Kidney (tissue), 14 donors: ENCODE results near the gene CCDC201. TPM values are rescaled to one million over a fixed set of nuclear protein-coding genes. Genes with fewer than 3 reads are reported as not detected.

Experiments
- DNase-seq, 5 donors: peaks; one replicate each; pipeline ENCODE4 v3.0.0-alpha.2; 2013 to 2020
- FAIRE-seq: peaks from 2 replicates; lab custom pipeline; 2012; peaks lifted over from hg19 to GRCh38; lab: Jason Lieb, UNC
- H3K27ac ChIP-seq, 2 donors: one replicate each; pipeline ENCODE4 v1.7.0; 2013; ENCODE audit warnings: low read depth in 2 of 2, low read length in 2 of 2, inconsistent platforms in 1 of 2
- H3K27me3 ChIP-seq: one replicate; pipeline ENCODE4 v1.7.1; 2013; ENCODE audit warnings: low read length, inconsistent platforms; ENCODE audit not compliant: control insufficient read depth, insufficient read depth
- H3K36me3 ChIP-seq, 3 donors: one replicate each; pipeline versions ENCODE4 v1.7.0 to v1.7.1; 2013; ENCODE audit warnings: low read length in 3 of 3, control low read depth in 1 of 3, inconsistent platforms in 1 of 3; ENCODE audit not compliant: insufficient read depth in 3 of 3, control insufficient read depth in 2 of 3
- H3K4me1 ChIP-seq, 3 donors: one replicate each; pipeline versions ENCODE4 v1.7.0 to v1.7.1; 2013; ENCODE audit warnings: low read length in 3 of 3, inconsistent platforms in 1 of 3, low read depth in 1 of 3; ENCODE audit not compliant: control insufficient read depth in 2 of 3, insufficient read depth in 2 of 3
- H3K4me3 ChIP-seq, 3 donors: one replicate each; pipeline versions ENCODE4 v1.7.0 to v1.8.1; 2013; ENCODE audit warnings: low read length in 3 of 3, control low read depth in 1 of 3, inconsistent platforms in 1 of 3
- H3K9ac ChIP-seq, 3 donors: one replicate each; pipeline versions ENCODE4 v1.7.0 to v1.7.1; 2013; ENCODE audit warnings: low read length in 3 of 3, control low read depth in 1 of 3, inconsistent platforms in 1 of 3
- H3K9me3 ChIP-seq, 3 donors: one replicate each; pipeline versions ENCODE4 v1.7.0 to v1.7.1; 2013; ENCODE audit warnings: low read length in 3 of 3, control low read depth in 1 of 3, inconsistent platforms in 1 of 3; ENCODE audit not compliant: control insufficient read depth in 2 of 3, insufficient read depth in 1 of 3
- CTCF ChIP-seq: IDR thresholded peaks from 3 replicates; pipeline ENCODE4 v1.5.1; 2012; ENCODE audit warnings: mild to moderate bottlenecking, moderate library complexity, borderline replicate concordance; ENCODE audit not compliant: insufficient read depth; ENCODE audit errors: extremely low read depth
- intact Hi-C: fragments of 100-400 bp; cut with DNase I; formaldehyde crosslinking; loops from one replicate; pipeline ENCODE4 v1.11.1; 2022
- polyA plus RNA-seq: library from polyadenylated mRNA; stranded (reverse); fragments of 350-450 nt; fragmentation: Illumina TruSeq; extraction: RNeasy Lipid Tissue Mini Kit (QIAGEN cat#74804); gene quantifications from one replicate; pipeline ENCODE4 v1.2.3, GENCODE V29; 2014; ENCODE audit warnings: low read depth, low replicate concordance; ENCODE audit not compliant: insufficient read depth
- total RNA-seq: library from RNA; stranded (reverse); fragmentation: NEBNext Ultra II Directional; extraction: Animal tissue kit (Norgen Biotek cat#: 25700); gene quantifications from one replicate; pipeline ENCODE4 v1.2.1, GENCODE V29; 2021
- donor health status: control.
- donor health status: control.
- donor health status: control.
- donor health status: control.
- donor health status: control.
- donor health status: DM: yes; HTN: yes; CAD: no.
- donor health status: Normal renal cell carcinoma (clear cell type).

The CCDC201 gene
- total and polyA plus RNA-seq, 2 donors from 2014 or later, result not detected

- FAIRE-seq (no peak), DNase-seq (no peak)
- no peak overlapping the region for H3K9ac ChIP-seq
- no peak overlapping the region for H3K27ac ChIP-seq
- intact Hi-C loops, result no loop called here
- H3K9me3 ChIP-seq, result no peaks in the 10 kb centered on the region
- no peak overlapping the region for H3K4me3 ChIP-seq
- no peaks in the 10 kb centered on the region for H3K36me3 ChIP-seq
- H3K4me1 ChIP-seq, result no peaks in the 10 kb centered on the region
- H3K27me3 ChIP-seq, result no peaks in the 10 kb centered on the region
- TF ChIP-seq CTCF, result no peak
Observed at GRCh38 chr7:45901566-45901965, 28.7 kb upstream of the CCDC201 start.

GRCh38 chr7:45898222-45898621 is 25.3 kb upstream of the CCDC201 start:
- no peak overlapping the region for H3K27ac ChIP-seq
- H3K9ac ChIP-seq, result no peak overlapping the region
- no peak for TF ChIP-seq CTCF
- intact Hi-C loops, result no loop called here
- DNase-seq, result no peak
- no peaks in the 10 kb centered on the region for H3K4me1 ChIP-seq
- H3K4me3 ChIP-seq, result no peak overlapping the region
- H3K36me3 ChIP-seq, result no peaks in the 10 kb centered on the region
- no peaks in the 10 kb centered on the region for H3K27me3 ChIP-seq
- no peaks in the 10 kb centered on the region for H3K9me3 ChIP-seq
- no peak for FAIRE-seq

DNA sequence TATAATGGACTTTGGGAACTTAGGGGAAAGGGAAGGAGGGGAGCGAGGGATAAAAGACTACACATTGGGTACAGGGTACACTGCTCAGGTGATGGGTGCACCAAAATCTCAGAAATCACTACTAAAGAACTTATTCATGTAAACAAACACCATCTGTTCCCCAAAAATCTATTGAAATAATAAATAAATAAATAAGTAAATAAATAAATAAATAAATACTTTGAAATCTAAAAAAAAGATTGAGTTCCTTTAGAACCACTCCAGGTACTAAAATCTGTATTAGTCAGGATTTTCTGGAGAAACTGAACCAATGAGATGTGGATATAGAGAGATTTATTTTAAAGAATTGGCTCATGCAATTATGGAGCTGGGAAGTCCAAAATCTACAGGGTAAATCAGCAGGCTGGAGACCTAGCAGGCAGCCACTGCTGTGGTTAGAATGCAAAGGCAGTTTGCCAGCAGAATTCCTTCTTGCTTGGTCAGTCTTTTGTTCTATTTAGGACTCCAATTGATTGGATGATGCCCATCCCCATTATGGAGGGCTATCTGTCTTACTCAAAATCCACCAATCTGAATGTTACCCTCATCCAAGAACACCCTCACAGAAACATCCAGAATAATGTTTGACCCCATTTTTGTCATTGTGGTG is 24.3 kb upstream of the CCDC201 start:
- no peak for FAIRE-seq
- no peak for TF ChIP-seq CTCF
- H3K27me3 ChIP-seq, result no peaks in the 10 kb centered on the region
- no peaks in the 10 kb centered on the region for H3K9me3 ChIP-seq
- H3K27ac ChIP-seq, result no peak overlapping the region
- H3K4me1 ChIP-seq, result no peaks in the 10 kb centered on the region
- no peak for DNase-seq
- H3K36me3 ChIP-seq, result no peaks in the 10 kb centered on the region
- H3K9ac ChIP-seq, result no peak overlapping the region
- H3K4me3 ChIP-seq, result no peak overlapping the region
- intact Hi-C loops, result no loop called here

DNA sequence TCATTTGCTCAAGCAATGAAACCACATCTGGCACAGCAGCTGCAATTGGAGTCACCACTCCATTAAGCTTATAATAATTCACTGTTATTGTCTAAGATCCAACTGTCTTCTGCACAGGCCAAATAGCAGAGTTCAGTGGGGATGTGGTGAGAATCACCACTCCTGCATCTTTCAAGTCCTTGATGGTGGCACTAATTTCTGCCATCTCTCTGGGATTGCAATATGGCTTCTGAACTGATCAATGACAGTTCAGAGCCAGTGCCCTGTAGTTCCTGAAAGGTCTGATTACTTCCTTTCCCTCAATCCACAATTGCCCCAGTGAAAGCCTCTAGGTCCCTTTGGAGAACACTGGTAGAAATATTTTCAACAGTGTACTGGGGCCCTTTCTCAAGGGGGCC is 21.8 kb upstream of the CCDC201 start:
- no peak for FAIRE-seq
- no peak for TF ChIP-seq CTCF
- no peaks in the 10 kb centered on the region for H3K36me3 ChIP-seq
- H3K4me3 ChIP-seq, result no peak overlapping the region
- H3K4me1 ChIP-seq, result no peaks in the 10 kb centered on the region
- no peak overlapping the region for H3K27ac ChIP-seq
- H3K27me3 ChIP-seq, result peaks cover 1% of the 10 kb centered on the region
- intact Hi-C loops, result no loop called here
- no peak for DNase-seq
- no peaks in the 10 kb centered on the region for H3K9me3 ChIP-seq
- H3K9ac ChIP-seq, result no peak overlapping the region
